HepG2 (cell line): Measurements from ENCODE around the gene TRNP1.

Experiments used
- FOXP1 ChIP-seq, 2 experiments: fragments of 450-650 bp in 1 of 2; IDR thresholded peaks; 2 replicates each; pipeline ENCODE4 v1.6.1; 2017 to 2018; ENCODE audit warnings: antibody characterized with exemption in 1 of 2
- PBX3 ChIP-seq: sonication (generic); formaldehyde crosslinking; IDR thresholded peaks from 2 replicates; pipeline ENCODE4 v1.8.1; 2023; ENCODE audit warnings: missing genetic modification reagents, inconsistent platforms, borderline replicate concordance
- POLR2AphosphoS5 ChIP-seq: IDR thresholded peaks from 2 replicates; pipeline ENCODE4 v1.6.1; 2012; ENCODE audit warnings: low read depth, low read length

- TF ChIP-seq POLR2AphosphoS5 (no peak), FOXP1 (IDR thresholded peaks at IDR 0.05) (no peak), FOXP1 (CRISPR knock-in tag; IDR thresholded peaks at IDR 0.05) (no peak), PBX3 (no peak)
Measured at GRCh38 chr1:27010226-27010994, 16.9 kb downstream of the TRNP1 start.
